Ishikawa (cell line): ENCODE data around the gene CPVL.

Experiments
- CEBPB ChIP-seq: IDR thresholded peaks from 2 replicates; pipeline ENCODE4 v1.6.1; 2012
- CREB1 ChIP-seq: IDR thresholded peaks from 2 replicates; pipeline ENCODE4 v1.6.1; 2012; ENCODE audit warnings: low read depth
- EGR1 ChIP-seq: IDR thresholded peaks from 2 replicates; pipeline ENCODE4 v1.6.1; 2012
- EP300 ChIP-seq: IDR thresholded peaks from 2 replicates; pipeline ENCODE4 v1.6.1; 2012; ENCODE audit warnings: borderline replicate concordance
- FOXM1 ChIP-seq: IDR thresholded peaks from 2 replicates; pipeline ENCODE4 v1.6.1; 2012; ENCODE audit warnings: low read depth, borderline replicate concordance
- NFIC ChIP-seq: IDR thresholded peaks from 2 replicates; pipeline ENCODE4 v1.6.1; 2012
- RAD21 ChIP-seq: IDR thresholded peaks from 2 replicates; pipeline ENCODE4 v1.6.1; 2012; ENCODE audit warnings: low read depth
- TAF1 ChIP-seq: IDR thresholded peaks from 2 replicates; pipeline ENCODE4 v1.6.1; 2012; ENCODE audit warnings: low read depth, mild to moderate bottlenecking
- TCF12 ChIP-seq: IDR thresholded peaks from 2 replicates; pipeline ENCODE4 v1.6.1; 2012; ENCODE audit warnings: low read depth
- TEAD4 ChIP-seq: IDR thresholded peaks from 2 replicates; pipeline ENCODE4 v1.6.1; 2012
- YY1 ChIP-seq: IDR thresholded peaks from 2 replicates; pipeline ENCODE4 v1.6.1; 2012; ENCODE audit warnings: low read depth
- ZBTB7A ChIP-seq: IDR thresholded peaks from 2 replicates; pipeline ENCODE4 v1.6.1; 2012; ENCODE audit warnings: low read depth
- TF ChIP-seq, protein P1 (sequence below): IDR thresholded peaks from 2 replicates; pipeline ENCODE4 v1.6.1; 2012
- TF ChIP-seq, protein P2 (sequence below): IDR thresholded peaks from 2 replicates; pipeline ENCODE4 v1.6.1; 2012
- TF ChIP-seq, protein P3 (sequence below): IDR thresholded peaks from 2 replicates; pipeline ENCODE4 v1.6.1; 2012; ENCODE audit warnings: low read depth, mild to moderate bottlenecking

CPVL gene

DNA sequence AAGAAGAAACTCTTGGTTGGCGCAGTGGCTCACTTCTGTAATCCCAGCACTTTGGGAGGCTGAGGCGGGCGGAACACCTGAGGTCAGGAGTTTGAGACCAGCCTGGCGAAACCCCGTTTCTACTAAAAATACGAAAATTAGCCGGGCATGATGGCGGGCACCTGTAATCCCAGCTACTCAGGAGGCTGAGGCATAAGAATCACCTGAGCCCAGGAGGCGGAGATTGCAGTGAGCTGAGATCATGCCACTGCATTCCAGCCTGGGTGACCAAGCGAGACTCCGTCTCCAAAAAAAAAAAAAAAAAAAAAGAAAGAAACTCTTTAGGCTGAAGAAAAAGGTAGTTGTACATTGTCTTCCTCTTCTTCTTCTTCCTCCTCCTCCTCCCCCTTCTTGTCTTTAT lies 53.2 kb downstream of the CPVL start:
- TF ChIP-seq RAD21 (0 out of 2 replicates have a peak, but pooled peaks have one; percentile 1), FOXM1 (peak; percentile 56; the same call in 1 of the 2 replicates), TCF12 (peak; percentile 57), YY1 (peak; percentile 80), TEAD4 (peak; percentile 92), EP300 (peak; percentile 67; the same call in 1 of the 2 replicates)
- TF ChIP-seq, protein P1, sequence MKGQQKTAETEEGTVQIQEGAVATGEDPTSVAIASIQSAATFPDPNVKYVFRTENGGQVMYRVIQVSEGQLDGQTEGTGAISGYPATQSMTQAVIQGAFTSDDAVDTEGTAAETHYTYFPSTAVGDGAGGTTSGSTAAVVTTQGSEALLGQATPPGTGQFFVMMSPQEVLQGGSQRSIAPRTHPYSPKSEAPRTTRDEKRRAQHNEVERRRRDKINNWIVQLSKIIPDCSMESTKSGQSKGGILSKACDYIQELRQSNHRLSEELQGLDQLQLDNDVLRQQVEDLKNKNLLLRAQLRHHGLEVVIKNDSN: peak; percentile 36; the same call in 1 of the 2 replicates
- TF ChIP-seq, protein P2, sequence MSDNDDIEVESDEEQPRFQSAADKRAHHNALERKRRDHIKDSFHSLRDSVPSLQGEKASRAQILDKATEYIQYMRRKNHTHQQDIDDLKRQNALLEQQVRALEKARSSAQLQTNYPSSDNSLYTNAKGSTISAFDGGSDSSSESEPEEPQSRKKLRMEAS: 0 out of 2 replicates have a peak, but pooled peaks have one; percentile 13

DNA sequence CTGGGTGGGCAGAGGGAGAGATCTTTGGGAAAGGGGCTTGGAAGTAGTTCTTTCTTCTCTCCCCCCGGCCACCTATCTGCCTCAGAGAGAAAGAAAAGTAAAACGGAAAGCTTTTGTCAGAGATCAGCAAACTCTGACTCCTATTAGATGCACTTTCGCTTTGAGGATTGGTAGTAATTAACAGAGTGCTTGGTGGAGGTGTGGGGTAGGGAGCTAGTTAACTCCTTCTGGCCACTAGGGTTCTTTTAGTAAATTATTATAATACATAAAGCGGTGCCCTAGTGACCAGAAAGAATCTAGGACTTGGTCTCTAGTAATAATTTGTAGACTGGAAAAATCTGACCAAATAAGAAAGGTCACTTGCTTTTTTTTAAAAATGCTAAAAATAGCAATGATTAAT lies 54.6 kb downstream of the CPVL start:
- TF ChIP-seq, protein P2: no peak
- TF ChIP-seq NFIC: no peak
- TF ChIP-seq EP300: no peak
- TF ChIP-seq YY1: no peak
- no peak for TF ChIP-seq CREB1
- no peak for TF ChIP-seq FOXM1
- TF ChIP-seq, protein P3, sequence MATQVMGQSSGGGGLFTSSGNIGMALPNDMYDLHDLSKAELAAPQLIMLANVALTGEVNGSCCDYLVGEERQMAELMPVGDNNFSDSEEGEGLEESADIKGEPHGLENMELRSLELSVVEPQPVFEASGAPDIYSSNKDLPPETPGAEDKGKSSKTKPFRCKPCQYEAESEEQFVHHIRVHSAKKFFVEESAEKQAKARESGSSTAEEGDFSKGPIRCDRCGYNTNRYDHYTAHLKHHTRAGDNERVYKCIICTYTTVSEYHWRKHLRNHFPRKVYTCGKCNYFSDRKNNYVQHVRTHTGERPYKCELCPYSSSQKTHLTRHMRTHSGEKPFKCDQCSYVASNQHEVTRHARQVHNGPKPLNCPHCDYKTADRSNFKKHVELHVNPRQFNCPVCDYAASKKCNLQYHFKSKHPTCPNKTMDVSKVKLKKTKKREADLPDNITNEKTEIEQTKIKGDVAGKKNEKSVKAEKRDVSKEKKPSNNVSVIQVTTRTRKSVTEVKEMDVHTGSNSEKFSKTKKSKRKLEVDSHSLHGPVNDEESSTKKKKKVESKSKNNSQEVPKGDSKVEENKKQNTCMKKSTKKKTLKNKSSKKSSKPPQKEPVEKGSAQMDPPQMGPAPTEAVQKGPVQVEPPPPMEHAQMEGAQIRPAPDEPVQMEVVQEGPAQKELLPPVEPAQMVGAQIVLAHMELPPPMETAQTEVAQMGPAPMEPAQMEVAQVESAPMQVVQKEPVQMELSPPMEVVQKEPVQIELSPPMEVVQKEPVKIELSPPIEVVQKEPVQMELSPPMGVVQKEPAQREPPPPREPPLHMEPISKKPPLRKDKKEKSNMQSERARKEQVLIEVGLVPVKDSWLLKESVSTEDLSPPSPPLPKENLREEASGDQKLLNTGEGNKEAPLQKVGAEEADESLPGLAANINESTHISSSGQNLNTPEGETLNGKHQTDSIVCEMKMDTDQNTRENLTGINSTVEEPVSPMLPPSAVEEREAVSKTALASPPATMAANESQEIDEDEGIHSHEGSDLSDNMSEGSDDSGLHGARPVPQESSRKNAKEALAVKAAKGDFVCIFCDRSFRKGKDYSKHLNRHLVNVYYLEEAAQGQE: no peak
- TF ChIP-seq TCF12: no peak
- TF ChIP-seq CEBPB: no peak
- TF ChIP-seq RAD21: no peak
- TF ChIP-seq TEAD4: no peak

DNA sequence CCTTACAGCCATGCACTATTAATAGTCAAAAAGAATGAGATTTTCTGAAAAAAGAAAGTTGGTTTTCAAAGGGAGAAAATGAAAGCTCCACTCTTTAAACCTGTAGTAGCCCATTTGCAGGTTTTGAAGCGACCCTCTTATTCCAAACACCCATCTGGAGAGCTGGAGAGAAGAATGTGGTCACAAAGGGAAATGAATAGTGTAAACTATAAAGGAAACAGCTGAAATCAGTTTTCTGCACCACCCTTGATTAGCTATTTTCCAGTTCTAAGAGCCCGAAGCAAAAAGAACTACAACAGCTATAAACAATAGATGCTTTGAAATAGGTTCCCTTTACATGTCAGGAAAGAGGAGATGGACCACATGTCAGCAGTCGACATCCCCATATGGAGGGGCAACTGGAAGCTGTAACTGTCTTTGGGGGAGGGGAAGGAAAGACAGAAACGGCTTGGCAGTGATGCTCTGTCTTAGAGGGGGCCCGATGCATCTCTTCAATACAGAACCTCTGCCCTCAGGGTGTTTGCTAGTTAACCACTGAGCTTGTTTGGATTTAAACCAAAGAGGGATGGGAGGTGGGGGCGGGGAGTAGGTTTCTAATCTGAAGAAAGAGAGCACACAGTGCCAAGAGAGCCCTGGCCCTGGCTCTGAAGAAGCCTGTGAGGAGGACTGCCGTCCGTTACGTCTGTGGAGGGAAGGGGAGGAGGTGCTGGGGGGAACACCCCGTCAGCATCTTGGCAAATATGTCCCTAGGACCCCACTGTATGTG lies 55.3 kb downstream of the CPVL start:
- TF ChIP-seq FOXM1 (no peak), NFIC (no peak), RAD21 (no peak), EP300 (no peak), ZBTB7A (no peak), TAF1 (no peak)
- TF ChIP-seq, protein P3: no peak
- TF ChIP-seq, protein P1: no peak

DNA sequence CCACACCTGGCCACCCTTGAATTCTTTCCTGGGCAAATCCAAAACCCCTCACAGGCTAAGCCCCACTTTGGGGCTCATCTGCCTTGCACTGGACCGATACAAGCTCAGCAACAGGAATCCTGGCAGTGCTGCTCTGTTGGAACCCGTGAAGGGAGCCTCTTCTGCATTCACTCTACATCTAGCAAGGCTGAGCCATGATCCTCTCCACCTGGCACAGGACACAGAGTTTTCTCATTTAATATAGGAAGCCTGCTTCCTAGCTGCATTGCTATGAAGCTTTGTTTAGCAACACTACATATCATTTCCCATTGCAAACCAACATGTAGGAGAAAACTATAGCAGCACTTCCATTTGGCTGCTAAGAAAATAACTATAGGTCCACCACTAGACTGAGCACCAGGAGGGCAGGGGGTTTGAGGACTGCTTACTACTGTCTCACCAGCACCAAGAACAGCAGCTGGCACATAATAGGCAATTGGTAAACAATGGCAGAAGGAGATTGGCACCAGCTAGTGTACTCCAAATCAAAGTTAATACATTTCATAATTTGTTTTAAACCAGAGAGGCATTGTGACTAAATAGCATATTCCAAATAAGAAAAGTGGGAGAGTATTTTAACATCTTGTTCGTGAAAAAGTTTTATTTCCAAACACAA lies 56.1 kb downstream of the CPVL start:
- TF ChIP-seq EGR1: no peak
- TF ChIP-seq CEBPB: no peak
- TF ChIP-seq, protein P3: 0 out of 2 replicates have a peak, but pooled peaks have one; percentile 13

DNA sequence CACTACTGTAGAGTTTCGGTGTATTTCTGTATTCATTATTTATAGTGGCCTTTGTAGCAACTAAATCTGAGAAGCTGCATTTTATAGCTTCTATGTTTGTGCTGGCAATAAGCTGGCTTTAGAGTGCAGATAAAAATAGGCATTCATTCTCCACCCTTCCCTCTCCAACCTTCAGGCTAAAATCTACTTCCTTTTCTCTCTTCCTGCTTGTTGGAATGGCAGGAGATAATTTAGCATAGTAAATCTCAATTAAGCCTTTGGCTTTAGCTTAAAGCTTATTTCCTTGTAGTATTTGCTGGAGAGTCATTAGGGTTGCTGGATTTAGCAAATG lies 58.5 kb downstream of the CPVL start:
- TF ChIP-seq, protein P3: no peak
- TF ChIP-seq, protein P2: no peak
- TF ChIP-seq EGR1 (no peak), CEBPB (no peak), RAD21 (no peak), YY1 (no peak), TCF12 (no peak), NFIC (no peak), FOXM1 (no peak), CREB1 (no peak), TAF1 (no peak)
- TF ChIP-seq, protein P1: no peak
